Activated effector memory CD4-positive, alpha-beta T cell treated with Interleukin-2 at 50 U/mL for 16 hours (primary cell): ENCODE measurements around the gene FAM50A.
"Not testable (repeated sequence)": the region's sequence is repeated elsewhere in the genome, so short reads cannot be mapped to it uniquely, and the experiment has no call there.

Source experiments
- DNase-seq: peaks from one replicate; pipeline ENCODE4 v3.0.0-alpha.2; 2020

The FAM50A gene

GRCh38 chrX:154486396-154487207, 42.7 kb downstream of the FAM50A start, which contains the start of gene UBL4A:
UBL4A (minus strand) TSS chrX:154486615; CDS start chrX:154486584, 31 bp downstream.
- DNase-seq = peak; percentile 46

GRCh38 chrX:154487518-154488290, 43.8 kb downstream of the FAM50A start:
- DNase-seq = no peak

- no peak for DNase-seq
Measured at GRCh38 chrX:154488336-154489075, 44.6 kb downstream of the FAM50A start.

GRCh38 chrX:154489182-154489581, 45.2 kb downstream of the FAM50A start:
- DNase-seq = no peak

GRCh38 chrX:154490021-154490413, 46.1 kb downstream of the FAM50A start:
- DNase-seq = no peak

GRCh38 chrX:154490414-154491083, 46.6 kb downstream of the FAM50A start, which contains the start of gene SLC10A3:
SLC10A3 (minus strand) TSS chrX:154490629; CDS start chrX:154488940, 1,689 bp downstream.
- DNase-seq = peak; percentile 84

- DNase-seq = no peak
Measured at GRCh38 chrX:154494715-154495114, 50.8 kb downstream of the FAM50A start.

- DNase-seq = no peak
Measured at GRCh38 chrX:154495472-154495922, 51.6 kb downstream of the FAM50A start.

- DNase-seq = not testable (repeated sequence)
Measured at GRCh38 chrX:154496591-154497137, 52.7 kb downstream of the FAM50A start.
